Osteoblast (primary cell): ENCODE measurements around the gene DHRS1. TPM values are rescaled to one million over a fixed set of nuclear protein-coding genes. Genes with fewer than 3 reads are reported as not detected.

Source experiments
- DNase-seq: peaks from one replicate; pipeline ENCODE4 v3.0.0; 2011; ENCODE audit warnings: low spot score, mixed read lengths; ENCODE audit not compliant: insufficient read length; ENCODE audit errors: missing footprints
- H2AFZ ChIP-seq: 2 replicates; pipeline ENCODE4 v1.6.0; 2011; ENCODE audit warnings: mild to moderate bottlenecking, low read length
- H3K27ac ChIP-seq: 2 replicates; pipeline ENCODE4 v1.5.1; 2011; ENCODE audit warnings: mild to moderate bottlenecking, low read depth, low read length, moderate library complexity
- H3K27me3 ChIP-seq: 2 replicates; pipeline ENCODE4 v1.6.0; 2012; ENCODE audit warnings: mild to moderate bottlenecking, control low read depth, inconsistent platforms, low read length, moderate library complexity; ENCODE audit not compliant: insufficient read depth
- H3K36me3 ChIP-seq: 2 replicates; pipeline ENCODE4 v1.5.1; 2011; ENCODE audit warnings: mild to moderate bottlenecking, low read length, control low read depth, moderate library complexity; ENCODE audit not compliant: insufficient read depth
- H3K4me1 ChIP-seq: 2 replicates; pipeline ENCODE4 v1.5.1; 2011; ENCODE audit warnings: mild to moderate bottlenecking, low read length, control low read depth, moderate library complexity; ENCODE audit not compliant: insufficient read depth
- H3K4me2 ChIP-seq: 2 replicates; pipeline ENCODE4 v1.6.0; 2011; ENCODE audit warnings: mild to moderate bottlenecking, low read length; ENCODE audit not compliant: insufficient read depth
- H3K4me3 ChIP-seq: fragments of 200-600 bp; sonication (generic); 3 replicates; pipeline ENCODE4 v1.5.1; 2012; ENCODE audit warnings: mild to moderate bottlenecking, low read length, inconsistent platforms; ENCODE audit not compliant: insufficient read depth
- H3K79me2 ChIP-seq: 2 replicates; pipeline ENCODE4 v1.6.0; 2012; ENCODE audit warnings: mild to moderate bottlenecking, low read length, control low read depth, inconsistent platforms; ENCODE audit not compliant: insufficient read depth
- H3K9me3 ChIP-seq: 2 replicates; pipeline ENCODE4 v1.5.1; 2011; ENCODE audit warnings: low read depth, low read length, control low read depth
- H4K20me1 ChIP-seq: 2 replicates; pipeline ENCODE4 v1.6.0; 2012; ENCODE audit warnings: mild to moderate bottlenecking, low read length, control low read depth; ENCODE audit not compliant: insufficient read depth
- CTCF ChIP-seq: IDR thresholded peaks from 2 replicates; pipeline ENCODE4 v1.5.1; 2011; ENCODE audit warnings: mild to moderate bottlenecking, low read depth, low read length, moderate library complexity; ENCODE audit errors: extremely low read depth
- total RNA-seq: library from RNA; depleted of rRNA; stranded (reverse); fragments of >200 nt; gene quantifications from 2 replicates; pipeline ENCODE4 v1.2.3, GENCODE V29; 2012

Gene DHRS1
- total RNA-seq, 1 donor = 9.8 TPM

GRCh38 chr14:24323341-24323740, 23.8 kb upstream of the DHRS1 start:
- H3K4me1 ChIP-seq = no peaks in the 10 kb centered on the region
- no peak overlapping the region for H3K4me3 ChIP-seq
- no peak overlapping the region for H2AFZ ChIP-seq
- H3K27ac ChIP-seq = no peak overlapping the region
- H3K4me2 ChIP-seq = no peak overlapping the region
- no peaks in the 10 kb centered on the region for H3K79me2 ChIP-seq
- peaks cover 11% of the 10 kb centered on the region for H3K36me3 ChIP-seq
- H3K9me3 ChIP-seq = no peaks in the 10 kb centered on the region
- peak; percentile 91 for DNase-seq
- TF ChIP-seq CTCF = no peak
- H4K20me1 ChIP-seq = peaks cover 4% of the 10 kb centered on the region
- no peaks in the 10 kb centered on the region for H3K27me3 ChIP-seq

GRCh38 chr14:24322672-24323071, 23.1 kb upstream of the DHRS1 start:
- Histone ChIP-seq H2AFZ (no peak overlapping the region), H3K4me2 (no peak overlapping the region), H3K36me3 (peaks cover 11% of the 10 kb centered on the region), H3K79me2 (no peaks in the 10 kb centered on the region), H3K4me1 (peaks cover 2% of the 10 kb centered on the region), H3K27me3 (no peaks in the 10 kb centered on the region), H3K9me3 (no peaks in the 10 kb centered on the region), H4K20me1 (peaks cover 4% of the 10 kb centered on the region), H3K27ac (no peak overlapping the region), H3K4me3 (no peak overlapping the region)
- TF ChIP-seq CTCF = no peak
- peak; percentile 50 for DNase-seq

GRCh38 chr14:24321212-24321975, 21.8 kb upstream of the DHRS1 start:
- Histone ChIP-seq H3K9me3 (no peaks in the 10 kb centered on the region), H3K4me3 (no peak overlapping the region), H4K20me1 (peaks cover 4% of the 10 kb centered on the region), H3K27me3 (peaks cover 7% of the 10 kb centered on the region), H3K79me2 (no peaks in the 10 kb centered on the region), H3K36me3 (peaks cover 11% of the 10 kb centered on the region), H2AFZ (no peak overlapping the region), H3K27ac (no peak overlapping the region), H3K4me1 (peaks cover 8% of the 10 kb centered on the region), H3K4me2 (no peak overlapping the region)
- no peak for DNase-seq
- no peak for TF ChIP-seq CTCF

- no peak overlapping the region for H3K27ac ChIP-seq
- H2AFZ ChIP-seq = no peak overlapping the region
- peaks cover 8% of the 10 kb centered on the region for H3K4me1 ChIP-seq
- H3K36me3 ChIP-seq = peaks cover under 1% of the 10 kb centered on the region
- H3K79me2 ChIP-seq = no peaks in the 10 kb centered on the region
- no peak for TF ChIP-seq CTCF
- no peak overlapping the region for H3K4me2 ChIP-seq
- DNase-seq = peak; percentile 88
- H4K20me1 ChIP-seq = no peaks in the 10 kb centered on the region
- no peak overlapping the region for H3K4me3 ChIP-seq
- H3K9me3 ChIP-seq = no peaks in the 10 kb centered on the region
- H3K27me3 ChIP-seq = peaks cover 7% of the 10 kb centered on the region
These were observed 17.8 kb upstream of the DHRS1 start for GRCh38 chr14:24317141-24317928.
